H1 (cell line): ENCODE measurements around the gene LDLRAP1. TPM values are rescaled to one million over a fixed set of nuclear protein-coding genes. Genes with fewer than 3 reads are reported as not detected.

Experiments used
- polyA plus RNA-seq, 7 experiments: library from polyadenylated mRNA; depleted of rRNA in 3 of 7; stranded (reverse) in 5 of 7; unstranded in 2 of 7; fragments of >200 nt in 5 of 7; fragments of 200-250 nt in 2 of 7; gene quantifications; 1 replicate in 5 of 7; 2 replicates in 1 of 7; 4 replicates in 1 of 7; pipeline versions ENCODE4 v1.2.1 to v1.2.3, GENCODE V29; 2011 to 2013; ENCODE audit warnings: missing spikeins in 2 of 7, mixed read lengths in 2 of 7
- total RNA-seq: library from RNA; stranded (reverse); fragmentation: NEBNext Ultra II Directional; extraction: Animal tissue kit (Norgen Biotek cat#: 25700); gene quantifications from 2 replicates; pipeline ENCODE4 v1.2.1, GENCODE V29; 2021

Gene LDLRAP1
- total and polyA plus RNA-seq, 2 of the 8 experiments (the other 6 are each of a cell fraction or from before 2014, with no cell fraction given) = 12.8 to 13.2 TPM

Other genes starting within 250 kb of the LDLRAP1 start
- gene TMEM50A, start 205.3 kb upstream of the LDLRAP1 start, total RNA-seq = 92.3 and 98.6 TPM in 2 replicates
- 67.4 and 111 TPM in 2 replicates for gene TMEM50A, start 205.3 kb upstream of the LDLRAP1 start, polyA plus RNA-seq (2011; rRNA removed)
- gene RHCE, start 122.8 kb upstream of the LDLRAP1 start, total RNA-seq = 0.50 TPM in 1 of 2 replicates, not detected in the other
- gene RHCE, start 122.8 kb upstream of the LDLRAP1 start, polyA plus RNA-seq (2011; rRNA removed) = 0.23 and 0.41 TPM in 2 replicates
- gene MACO1, start 112.7 kb upstream of the LDLRAP1 start, total RNA-seq = 15.1 and 15.8 TPM in 2 replicates
- 2.4 and 3.5 TPM in 2 replicates for gene MACO1, start 112.7 kb upstream of the LDLRAP1 start, polyA plus RNA-seq (2011; rRNA removed)
- 7.7 and 7.8 TPM in 2 replicates for gene MAN1C1, start 73.2 kb downstream of the LDLRAP1 start, total RNA-seq
- gene MAN1C1, start 73.2 kb downstream of the LDLRAP1 start, polyA plus RNA-seq (2011; rRNA removed) = 14.4 and 15.2 TPM in 2 replicates